GM18526 (cell line): ENCODE results near the gene STRAP.

Experiments used
- POLR2A ChIP-seq: IDR thresholded peaks from 3 replicates; pipeline ENCODE4 v1.6.1; 2011; ENCODE audit not compliant: insufficient read length; ENCODE audit errors: extremely low read depth

The STRAP gene

GRCh38 chr12:15896867-15897266 lies 14.7 kb downstream of the STRAP start:
- TF ChIP-seq POLR2A = no peak

GRCh38 chr12:15897433-15897832 lies 15.2 kb downstream of the STRAP start:
- no peak for TF ChIP-seq POLR2A

GRCh38 chr12:15899282-15899870 lies 17.2 kb downstream of the STRAP start:
- TF ChIP-seq POLR2A = no peak

- TF ChIP-seq POLR2A = no peak
Observed at GRCh38 chr12:15904378-15904920, 22.3 kb downstream of the STRAP start.

GRCh38 chr12:15910468-15910863 lies 28.3 kb downstream of the STRAP start:
- TF ChIP-seq POLR2A = no peak

- peak; percentile 82 for TF ChIP-seq POLR2A
Observed at GRCh38 chr12:15910864-15911721, 28.9 kb downstream of the STRAP start, which contains the start of gene DERA. DERA (plus strand) TSS chr12:15911332; CDS start chr12:15911384, 52 bp downstream.

- TF ChIP-seq POLR2A = no peak
Observed at GRCh38 chr12:15918066-15918465, 35.9 kb downstream of the STRAP start.

GRCh38 chr12:15919418-15919817 lies 37.2 kb downstream of the STRAP start:
- no peak for TF ChIP-seq POLR2A

- no peak for TF ChIP-seq POLR2A
Observed at GRCh38 chr12:15924956-15925355, 42.8 kb downstream of the STRAP start.

GRCh38 chr12:15928346-15928745 lies 46.2 kb downstream of the STRAP start:
- no peak for TF ChIP-seq POLR2A

GRCh38 chr12:15928870-15929571 lies 46.8 kb downstream of the STRAP start:
- TF ChIP-seq POLR2A = no peak

GRCh38 chr12:15931590-15932053 lies 49.4 kb downstream of the STRAP start:
- no peak for TF ChIP-seq POLR2A

- no peak for TF ChIP-seq POLR2A
Observed at GRCh38 chr12:15932327-15932726, 50.1 kb downstream of the STRAP start.

- TF ChIP-seq POLR2A = no peak
Observed at GRCh38 chr12:15932971-15933370, 50.8 kb downstream of the STRAP start.

- no peak for TF ChIP-seq POLR2A
Observed at GRCh38 chr12:15933751-15934150, 51.6 kb downstream of the STRAP start.
